Measurements from ENCODE around the gene WDR82.
"Not testable (repeated sequence)": the region's sequence is repeated elsewhere in the genome, so short reads cannot be mapped to it uniquely, and the experiment has no call there.

Gene WDR82

GRCh38 chr3:52288674-52289073 is 10.2 kb upstream of the WDR82 start:
- DNase-seq (ENCODE audit: low read depth), result no peak

DNA sequence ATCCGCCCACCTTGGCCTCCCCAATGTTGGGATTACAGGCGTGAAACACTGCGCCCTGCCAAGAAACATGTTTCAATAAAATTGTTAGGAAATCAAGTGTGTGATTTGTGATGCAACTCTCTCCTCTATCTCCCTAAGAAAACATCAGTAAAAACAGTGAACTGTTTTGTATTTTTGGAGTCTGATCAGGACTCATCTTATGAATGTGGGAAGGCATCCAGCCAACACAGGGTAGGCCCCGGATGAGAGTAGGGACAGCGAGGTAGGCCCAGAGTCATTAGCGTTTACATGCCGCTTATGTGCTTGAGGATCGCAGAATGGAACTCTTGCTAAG is 8.3 kb upstream of the WDR82 start:
- DNase-seq (ENCODE audit: low read depth), result no peak

DNA sequence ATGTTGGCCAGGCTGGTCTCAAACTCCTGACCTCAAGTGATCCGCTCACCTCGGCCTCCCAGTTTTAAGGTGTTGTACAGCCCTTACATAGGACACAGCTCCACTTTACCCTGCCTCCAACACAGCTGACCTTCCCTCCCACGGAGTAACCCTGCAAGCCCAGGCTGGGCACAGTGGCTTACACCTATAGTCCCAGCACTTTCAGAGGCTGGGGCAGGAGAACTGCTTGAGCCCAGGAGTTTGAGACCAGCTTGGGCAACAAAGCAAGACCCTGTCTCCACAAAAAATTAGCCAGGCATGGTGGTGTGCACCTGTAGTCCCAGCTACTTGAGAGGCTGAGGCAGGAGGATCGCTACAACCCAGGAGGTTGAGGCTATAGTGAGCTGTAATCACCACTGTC is 5.6 kb upstream of the WDR82 start:
- DNase-seq (ENCODE audit: low read depth), result not testable (repeated sequence)

GRCh38 chr3:52283306-52283705 is 4.9 kb upstream of the WDR82 start:
- DNase-seq (ENCODE audit: low read depth), result no peak

DNA sequence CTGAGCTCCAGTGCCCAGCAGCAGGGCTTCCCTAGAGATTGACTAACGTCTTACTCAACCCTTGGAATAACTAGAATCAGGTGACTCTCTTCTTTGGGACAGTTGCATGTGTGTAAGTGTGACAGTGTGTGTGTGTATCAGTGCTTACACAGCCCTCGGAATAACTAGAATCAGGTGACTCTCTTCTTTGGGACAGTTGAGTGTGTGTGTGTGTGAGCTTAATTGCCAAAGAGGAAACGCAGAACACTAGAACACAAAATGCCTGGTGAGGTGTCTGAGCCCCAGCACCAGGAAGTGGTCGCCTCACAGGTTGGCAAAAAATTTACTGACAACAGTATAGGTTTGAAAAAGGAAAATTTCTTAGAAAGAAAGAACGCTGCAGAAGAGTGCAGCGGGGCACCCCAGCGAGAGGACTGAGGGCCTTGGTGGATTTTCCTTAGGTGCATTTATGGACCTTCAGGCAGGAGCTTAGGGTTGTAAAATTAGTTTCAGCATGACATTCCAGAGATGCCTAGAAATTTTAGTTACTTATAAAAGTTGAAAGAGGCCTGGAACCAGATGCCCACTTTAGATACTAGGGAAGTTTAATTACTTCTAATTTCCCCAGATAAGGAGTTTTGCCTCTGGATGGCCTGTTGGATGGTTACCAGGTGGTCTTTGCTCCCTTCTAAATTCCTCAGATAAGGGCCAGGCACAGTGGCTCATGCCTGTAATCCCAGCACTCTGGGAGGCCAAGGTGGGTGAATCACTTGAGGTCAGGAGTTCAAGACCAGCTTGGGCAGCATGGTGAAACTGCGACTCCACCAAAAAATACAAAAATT is 3.7 kb upstream of the WDR82 start:
- no peak for DNase-seq (ENCODE audit: low read depth)

DNA sequence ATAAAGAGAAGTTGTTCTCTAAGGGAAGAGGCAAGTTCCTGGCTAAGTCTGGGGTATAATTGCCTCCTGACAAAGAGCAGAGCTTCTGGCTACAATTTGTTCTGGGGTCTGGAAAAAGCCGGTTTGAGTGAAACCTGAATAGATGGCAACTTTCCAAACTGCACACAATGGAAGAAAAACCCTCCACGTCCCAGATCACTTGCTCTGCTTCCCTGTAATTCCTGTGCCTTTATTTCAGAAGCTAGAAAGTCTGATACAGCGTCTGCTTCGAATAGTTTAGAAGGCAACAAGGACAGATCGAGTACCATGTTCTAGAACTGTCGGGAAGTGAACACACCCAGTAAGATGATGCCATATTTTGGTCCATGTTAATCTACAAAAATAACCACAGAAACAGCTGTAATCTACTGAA is 1.6 kb upstream of the WDR82 start:
- no peak for DNase-seq (ENCODE audit: low read depth)

GRCh38 chr3:52279596-52279995 is 1.1 kb upstream of the WDR82 start:
- no peak for DNase-seq (ENCODE audit: low read depth)

DNA sequence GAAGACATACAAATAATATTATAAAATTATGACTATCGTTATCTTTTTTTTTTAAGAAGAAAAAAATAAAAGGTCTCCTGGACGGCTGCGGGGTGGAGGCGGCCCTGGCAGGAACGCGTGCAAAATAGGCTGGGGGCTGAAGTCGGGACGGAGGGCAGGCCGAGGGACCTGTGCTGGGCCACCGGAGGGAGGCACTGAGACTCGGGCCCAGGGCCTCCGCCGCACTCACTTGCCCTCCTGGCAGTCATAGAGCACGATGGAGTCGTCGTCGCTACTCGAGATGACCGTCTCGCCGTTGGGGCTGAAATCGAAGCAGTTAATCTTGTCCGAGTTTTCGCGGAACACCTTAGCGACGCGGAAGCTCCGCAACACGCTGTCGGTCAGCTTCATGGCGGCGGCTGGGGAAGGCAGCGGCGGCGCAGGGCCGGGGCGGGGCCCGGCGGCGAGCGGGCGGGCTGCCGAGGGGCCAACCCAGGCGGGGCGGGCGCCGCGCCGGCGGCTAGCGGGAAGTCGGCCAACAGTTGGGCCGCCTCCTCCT is 408 bp downstream of the WDR82 start:
- DNase-seq (ENCODE audit: low read depth), result no peak

DNA sequence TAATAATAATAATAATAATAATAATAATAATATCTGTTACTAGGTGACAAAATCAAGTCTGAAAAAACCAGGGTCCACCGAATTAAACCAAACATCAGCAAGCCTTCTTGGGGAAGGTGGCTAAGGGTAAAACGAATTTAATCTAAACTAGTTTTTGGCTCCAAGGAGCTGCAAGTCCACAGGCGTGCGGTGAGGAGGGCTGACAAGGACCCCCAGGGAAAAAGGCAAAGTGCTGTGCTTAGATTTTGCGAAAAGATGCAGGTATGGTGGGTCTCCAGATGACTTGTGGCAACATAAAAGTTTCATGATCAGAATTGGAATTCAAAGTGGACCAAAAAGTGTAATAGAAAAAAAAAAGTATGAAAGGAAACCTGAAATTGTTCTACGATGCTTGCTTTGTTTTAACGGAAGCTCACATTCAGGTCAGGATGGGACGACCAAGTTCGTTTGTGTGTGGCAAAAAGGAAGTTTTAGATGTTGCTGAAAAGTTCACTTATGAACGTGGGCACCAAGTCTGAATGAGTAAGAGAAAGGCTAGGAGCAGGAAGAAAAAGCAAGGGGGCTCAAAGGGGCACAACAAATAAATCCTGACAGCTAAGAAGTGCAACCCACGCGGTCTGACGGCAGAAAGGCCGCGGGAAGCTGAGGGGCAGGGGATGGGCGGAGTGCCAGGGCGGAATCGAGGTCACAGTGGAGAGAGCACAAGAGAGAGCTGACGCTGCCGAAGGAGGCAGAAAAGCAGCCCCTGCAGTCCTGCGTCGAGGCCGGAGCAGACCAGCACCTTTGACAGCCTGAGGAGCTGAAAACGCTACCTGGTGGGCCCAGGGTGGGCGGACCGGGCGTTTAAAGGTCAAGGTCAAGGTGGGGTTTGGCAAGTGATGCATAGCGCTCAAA is 1.1 kb downstream of the WDR82 start:
- DNase-seq (ENCODE audit: low read depth), result no peak

DNA sequence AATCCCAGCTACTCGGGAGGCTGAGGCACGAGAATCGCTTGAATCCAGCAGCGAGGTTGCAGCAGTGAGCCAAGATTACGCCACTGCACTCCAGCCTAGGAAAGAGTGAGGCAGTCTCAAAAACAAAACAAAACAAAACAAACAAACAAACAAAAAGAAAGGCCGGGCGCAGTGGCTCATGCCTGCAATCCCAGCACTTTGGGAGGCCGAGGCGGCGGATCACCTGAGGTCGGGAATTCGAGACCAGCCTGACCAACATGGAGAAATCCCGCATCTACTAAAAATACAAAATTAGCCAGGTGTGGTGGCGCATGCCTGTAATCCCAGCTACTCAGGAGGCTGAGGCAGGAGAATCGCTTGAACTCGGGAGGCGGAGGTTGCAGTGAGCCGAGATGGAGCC is 3.7 kb downstream of the WDR82 start:
- not testable (repeated sequence) for DNase-seq (ENCODE audit: low read depth)

DNA sequence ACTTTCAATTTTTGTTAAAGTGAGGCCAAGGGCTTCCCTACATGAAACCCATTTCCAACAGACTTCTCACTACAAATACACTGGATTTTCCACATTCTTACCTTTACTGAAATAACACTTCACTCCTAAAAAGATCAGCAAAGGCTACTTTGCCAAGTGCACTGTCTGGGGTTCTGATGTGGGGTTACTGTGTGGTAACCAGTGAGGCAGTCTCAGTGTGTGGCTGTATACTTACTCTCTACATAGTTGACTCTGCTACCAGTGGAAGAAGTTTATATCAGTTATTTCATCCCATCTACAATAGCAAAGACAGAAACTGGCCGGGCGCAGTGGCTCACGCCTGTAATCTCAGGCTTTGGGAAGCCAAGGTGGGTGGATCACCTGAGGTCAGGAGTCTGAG is 5.6 kb downstream of the WDR82 start:
- DNase-seq (ENCODE audit: low read depth), result no peak

- DNase-seq (ENCODE audit: low read depth), result not testable (repeated sequence)
Measured at GRCh38 chr3:52272172-52272571, 6.3 kb downstream of the WDR82 start.

- DNase-seq (ENCODE audit: low read depth), result no peak
Measured at GRCh38 chr3:52270252-52270754, 8.1 kb downstream of the WDR82 start.

- no peak for DNase-seq (ENCODE audit: low read depth)
Measured at GRCh38 chr3:52269776-52270175, 8.7 kb downstream of the WDR82 start.

- no peak for DNase-seq (ENCODE audit: low read depth)
Measured at GRCh38 chr3:52268036-52268435, 10.4 kb downstream of the WDR82 start.

- no peak for DNase-seq (ENCODE audit: low read depth)
Measured at GRCh38 chr3:52265387-52265786, 13.1 kb downstream of the WDR82 start.

- DNase-seq (ENCODE audit: low read depth), result no peak
Measured at GRCh38 chr3:52262447-52262846, 16.0 kb downstream of the WDR82 start.

DNA sequence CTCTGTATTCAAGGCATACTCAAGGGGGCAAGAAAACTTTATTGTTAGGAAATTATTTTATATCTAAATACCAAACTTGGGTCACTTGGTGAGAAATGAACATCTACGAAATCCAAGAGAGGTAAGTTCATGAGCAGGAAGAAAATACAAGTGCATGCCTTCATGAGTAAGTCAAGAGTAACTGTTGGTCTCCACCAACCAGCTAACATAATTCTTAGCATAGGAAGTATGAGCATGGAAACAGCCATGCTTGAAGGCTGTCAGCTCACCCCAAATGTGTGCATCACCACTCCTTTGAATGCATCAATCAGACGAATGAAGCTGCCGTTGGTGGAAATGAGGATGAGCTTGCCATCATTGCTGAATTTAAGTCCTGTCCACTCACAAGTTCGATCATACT is 19.0 kb downstream of the WDR82 start:
- no peak for DNase-seq (ENCODE audit: low read depth)

GRCh38 chr3:52259035-52259434 is 19.4 kb downstream of the WDR82 start:
- no peak for DNase-seq (ENCODE audit: low read depth)

GRCh38 chr3:52257911-52258310 is 20.5 kb downstream of the WDR82 start:
- DNase-seq (ENCODE audit: low read depth), result no peak

DNA sequence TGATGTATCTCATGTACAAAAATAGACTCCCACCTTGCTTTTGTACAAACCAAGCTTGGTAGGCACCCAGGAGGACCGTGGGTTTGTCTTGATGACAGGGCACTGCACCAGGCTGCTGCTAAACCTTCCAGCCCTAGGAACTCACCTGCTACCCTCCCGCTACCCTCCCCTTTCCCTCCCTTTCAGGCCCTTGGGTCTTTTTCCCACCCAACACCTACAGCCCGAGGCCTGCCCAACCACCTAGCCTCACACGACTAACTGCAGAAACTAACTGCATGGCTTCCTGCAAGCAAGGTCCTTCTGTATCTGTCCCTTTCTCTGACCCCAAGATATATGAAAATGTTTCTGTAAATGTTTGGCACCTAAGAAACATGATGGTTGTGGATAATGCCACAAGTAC is 21.8 kb downstream of the WDR82 start:
- DNase-seq (ENCODE audit: low read depth), result no peak

DNA sequence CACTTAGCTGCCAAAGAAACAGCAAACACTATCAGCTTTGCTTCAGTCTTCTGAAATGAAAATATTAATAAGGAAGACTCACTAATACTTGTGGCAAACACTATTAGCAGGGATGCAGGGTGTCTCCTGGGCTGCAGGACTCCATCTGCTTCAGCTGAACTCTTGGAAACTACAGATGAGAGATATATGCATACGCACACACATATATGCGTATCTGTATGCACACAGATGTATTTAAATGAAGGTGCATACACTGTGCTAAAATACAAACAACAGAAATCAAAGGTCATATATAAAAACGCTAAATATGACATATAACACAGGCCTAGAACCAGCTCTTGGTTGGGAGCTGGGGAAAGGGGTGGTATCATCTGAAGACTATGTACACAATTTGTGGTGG is 22.3 kb downstream of the WDR82 start:
- DNase-seq (ENCODE audit: low read depth), result no peak

- DNase-seq (ENCODE audit: low read depth), result no peak
Measured at GRCh38 chr3:52254608-52255007, 23.8 kb downstream of the WDR82 start.

All from stromal cell of bone marrow (primary cell).